AG10803 (cell line): ENCODE data around the gene EBF3.
A peak's percentile ranks its signal among the peaks of the same experiment; 100 is the strongest.

Experiments
- DNase-seq: peaks from one replicate; pipeline ENCODE4 v3.0.0; 2010; ENCODE audit warnings: low read depth
- H3K4me3 ChIP-seq: 2 replicates; pipeline ENCODE4 v1.5.1; 2011; ENCODE audit warnings: mild to moderate bottlenecking, low read length, control low read depth
- CTCF ChIP-seq: conservative IDR thresholded peaks from 2 replicates; pipeline ENCODE4 v1.5.1; 2011; ENCODE audit warnings: mild to moderate bottlenecking, low read length, control low read depth, inconsistent platforms

The EBF3 gene

DNA sequence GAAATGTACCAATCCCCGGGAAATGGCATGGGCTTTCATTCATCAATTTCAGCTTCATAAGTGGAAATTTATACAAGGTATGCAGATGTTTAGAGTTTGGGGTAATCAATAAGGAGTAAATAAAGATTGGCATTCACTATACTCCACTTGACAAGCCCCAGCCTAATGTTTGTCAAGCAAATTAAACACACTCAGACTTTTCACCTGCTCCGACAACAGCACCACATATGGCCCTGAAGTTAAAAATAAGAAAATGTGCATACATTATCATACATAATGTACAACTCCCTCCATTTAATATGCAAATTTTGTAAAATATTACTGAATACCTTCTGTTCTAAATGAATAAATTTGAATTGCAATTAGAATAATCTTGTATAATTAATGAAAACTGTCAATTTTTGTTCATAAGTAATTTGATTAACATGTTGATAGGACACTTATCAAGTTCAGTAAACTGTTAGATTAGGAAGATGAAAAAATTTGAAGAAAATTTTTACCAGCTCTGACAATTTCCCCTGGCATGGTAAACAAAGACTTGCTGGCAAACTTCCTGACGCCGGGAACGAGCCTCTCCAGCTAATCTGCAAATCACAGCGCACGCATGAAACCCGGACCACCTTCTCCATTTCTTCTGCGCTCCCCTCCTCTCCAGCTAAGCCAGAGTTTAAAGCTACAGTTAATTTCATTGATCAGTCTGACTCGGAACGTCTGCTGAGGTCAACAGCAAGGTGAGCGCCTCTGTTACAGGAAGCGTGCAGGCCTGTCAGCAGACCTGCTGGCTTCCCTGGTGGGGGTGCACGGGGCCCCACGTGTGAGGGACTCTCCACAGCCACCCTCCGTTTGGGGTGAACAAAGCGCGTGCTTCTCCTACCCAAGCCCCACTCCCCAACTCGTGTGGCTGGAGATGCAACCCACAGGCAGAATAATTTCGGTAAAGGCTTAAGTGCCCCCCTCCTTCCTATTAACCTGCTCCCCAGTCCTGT lies 70.7 kb downstream of the EBF3 start:
- H3K4me3 ChIP-seq: no peak overlapping the region
- DNase-seq: no peak
- no peak for TF ChIP-seq CTCF

DNA sequence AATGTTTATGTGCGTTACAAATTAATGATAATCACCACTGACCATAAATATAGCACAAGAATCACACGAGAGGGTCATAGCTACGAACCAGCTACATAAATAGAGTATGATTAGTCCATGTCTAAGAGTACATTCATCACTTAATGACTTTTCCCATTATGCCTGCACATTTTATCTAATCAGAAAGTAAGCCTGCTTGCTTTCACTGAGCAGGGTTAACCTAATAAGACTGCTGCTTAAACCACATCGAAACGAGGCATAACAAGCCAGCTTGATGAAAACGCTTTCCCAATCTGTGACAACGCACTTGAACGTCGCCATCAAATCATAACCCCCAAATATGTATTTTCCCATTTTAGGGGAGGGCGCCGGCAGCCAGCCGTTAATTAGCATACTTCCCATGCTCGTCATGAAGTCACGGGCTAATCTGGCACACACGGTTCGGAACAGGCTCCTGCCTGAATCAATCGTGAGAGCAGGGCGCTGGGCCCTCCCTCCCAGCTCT lies 71.5 kb downstream of the EBF3 start:
- TF ChIP-seq CTCF: no peak
- no peak for DNase-seq
- no peak overlapping the region for H3K4me3 ChIP-seq

DNA sequence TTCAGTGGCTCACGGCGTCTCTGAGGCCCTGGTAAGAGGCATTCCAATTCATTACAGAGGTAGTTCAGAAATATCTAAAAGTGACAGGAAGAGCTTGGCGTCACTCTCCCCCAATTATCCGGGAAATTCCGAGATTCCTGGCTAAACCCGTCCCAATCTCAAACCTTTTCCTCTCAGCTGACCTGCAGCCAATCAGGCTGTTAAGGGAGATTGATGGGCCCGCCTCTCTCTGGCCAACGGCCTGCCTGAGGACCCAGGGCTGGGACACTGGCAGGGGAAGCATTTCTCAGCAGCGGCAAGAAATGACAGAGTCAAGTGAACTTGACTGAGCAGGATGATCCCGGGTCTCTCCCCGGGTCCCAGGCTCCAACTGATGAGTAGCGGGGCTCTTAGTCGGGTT lies 72.3 kb downstream of the EBF3 start:
- no peak for TF ChIP-seq CTCF
- no peak for DNase-seq
- no peak overlapping the region for H3K4me3 ChIP-seq

GRCh38 chr10:129890170-129890569 lies 73.9 kb downstream of the EBF3 start:
- H3K4me3 ChIP-seq: no peak overlapping the region
- DNase-seq: no peak
- TF ChIP-seq CTCF: no peak

DNA sequence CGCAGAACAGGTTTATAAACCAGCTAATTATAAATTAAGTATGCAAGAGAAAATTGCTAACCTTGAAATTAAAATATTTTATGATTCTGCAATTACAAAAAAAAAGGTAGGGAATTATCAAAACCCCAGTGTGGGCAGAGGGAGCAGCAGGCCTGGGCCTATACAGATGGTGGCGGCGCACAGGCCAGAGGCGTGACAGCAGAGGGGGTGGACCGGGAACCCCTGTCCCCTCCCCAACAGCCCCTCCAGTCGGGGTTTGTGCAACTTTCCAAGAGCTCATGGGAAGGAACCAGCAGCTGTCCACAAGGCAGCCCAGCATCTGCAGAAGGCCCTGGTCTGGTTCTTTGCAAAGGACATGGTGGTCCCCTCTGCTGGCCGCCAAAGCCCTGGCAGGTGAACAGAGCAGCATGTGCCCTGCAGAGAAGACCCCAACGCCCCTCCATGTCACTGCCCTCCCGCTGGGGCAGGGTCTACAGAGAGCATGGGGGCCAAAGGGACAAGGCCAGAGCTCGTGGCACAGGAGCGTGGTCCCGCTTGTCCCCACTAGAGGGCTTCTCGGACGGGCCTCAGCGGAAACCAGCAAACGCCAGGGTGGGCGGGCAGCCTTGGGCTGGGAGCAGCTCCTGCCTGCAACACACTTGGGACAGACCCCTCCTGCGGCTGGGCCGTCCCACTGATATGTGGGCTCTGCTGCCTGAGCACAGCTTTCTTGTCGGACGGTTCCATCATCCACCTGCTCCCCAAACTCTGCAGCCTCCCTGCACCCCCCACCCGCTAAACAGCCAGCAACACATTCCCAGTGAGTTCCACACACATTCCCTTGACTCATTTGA lies 75.1 kb downstream of the EBF3 start:
- DNase-seq: peak; percentile 37
- no peak overlapping the region for H3K4me3 ChIP-seq
- peak; percentile 72 for TF ChIP-seq CTCF

- H3K4me3 ChIP-seq: no peak overlapping the region
- DNase-seq: no peak
- TF ChIP-seq CTCF: no peak
Measured at GRCh38 chr10:129887986-129888783, 75.9 kb downstream of the EBF3 start.
